GM18511 (cell line): ENCODE results near the gene MYB.
"Not testable (repeated sequence)": the region's sequence is repeated elsewhere in the genome, so short reads cannot be mapped to it uniquely, and the experiment has no call there.

Source experiments
- ATAC-seq: cut with Tn5 transposase; IDR thresholded peaks from one replicate; pipeline ENCODE4 v1.9.1; 2021; ENCODE audit warnings: mild to moderate bottlenecking, moderate library complexity; ENCODE audit not compliant: unreplicated experiment

The MYB gene

GRCh38 chr6:135243871-135244796 lies 63.0 kb downstream of the MYB start:
- no peak for ATAC-seq

GRCh38 chr6:135244805-135245204 lies 63.7 kb downstream of the MYB start:
- ATAC-seq, result no peak

- not testable (repeated sequence) for ATAC-seq
Measured at GRCh38 chr6:135246412-135247012, 65.4 kb downstream of the MYB start.

- ATAC-seq, result no peak
Measured at GRCh38 chr6:135250234-135250633, 69.1 kb downstream of the MYB start.

- ATAC-seq, result no peak
Measured at GRCh38 chr6:135250751-135251497, 69.8 kb downstream of the MYB start.

- no peak for ATAC-seq
Measured at GRCh38 chr6:135251498-135252441, 70.7 kb downstream of the MYB start.

GRCh38 chr6:135254471-135254870 lies 73.4 kb downstream of the MYB start:
- no peak for ATAC-seq

GRCh38 chr6:135256866-135257265 lies 75.8 kb downstream of the MYB start:
- ATAC-seq, result no peak

GRCh38 chr6:135257631-135258405 lies 76.7 kb downstream of the MYB start:
- ATAC-seq, result no peak

GRCh38 chr6:135258970-135259369 lies 77.9 kb downstream of the MYB start:
- no peak for ATAC-seq

- no peak for ATAC-seq
Measured at GRCh38 chr6:135260612-135261011, 79.5 kb downstream of the MYB start.

- no peak for ATAC-seq
Measured at GRCh38 chr6:135261872-135262725, 81.0 kb downstream of the MYB start.

GRCh38 chr6:135265278-135265677 lies 84.2 kb downstream of the MYB start:
- ATAC-seq, result peak; percentile 67

GRCh38 chr6:135266675-135267074 lies 85.6 kb downstream of the MYB start:
- no peak for ATAC-seq

GRCh38 chr6:135267085-135267484 lies 86.0 kb downstream of the MYB start:
- ATAC-seq, result no peak

GRCh38 chr6:135268263-135268662 lies 87.2 kb downstream of the MYB start:
- ATAC-seq, result no peak

- no peak for ATAC-seq
Measured at GRCh38 chr6:135268740-135269139, 87.6 kb downstream of the MYB start.
